DMS79 treated with DMSO at 0.1 percent for 48 hours (cell line): ENCODE results near the gene SKP1.

Experiments used
- DNase-seq: peaks from one replicate; lab custom pipeline; 2025; lab: John Stamatoyannopoulos, UW

SKP1 gene

DNA sequence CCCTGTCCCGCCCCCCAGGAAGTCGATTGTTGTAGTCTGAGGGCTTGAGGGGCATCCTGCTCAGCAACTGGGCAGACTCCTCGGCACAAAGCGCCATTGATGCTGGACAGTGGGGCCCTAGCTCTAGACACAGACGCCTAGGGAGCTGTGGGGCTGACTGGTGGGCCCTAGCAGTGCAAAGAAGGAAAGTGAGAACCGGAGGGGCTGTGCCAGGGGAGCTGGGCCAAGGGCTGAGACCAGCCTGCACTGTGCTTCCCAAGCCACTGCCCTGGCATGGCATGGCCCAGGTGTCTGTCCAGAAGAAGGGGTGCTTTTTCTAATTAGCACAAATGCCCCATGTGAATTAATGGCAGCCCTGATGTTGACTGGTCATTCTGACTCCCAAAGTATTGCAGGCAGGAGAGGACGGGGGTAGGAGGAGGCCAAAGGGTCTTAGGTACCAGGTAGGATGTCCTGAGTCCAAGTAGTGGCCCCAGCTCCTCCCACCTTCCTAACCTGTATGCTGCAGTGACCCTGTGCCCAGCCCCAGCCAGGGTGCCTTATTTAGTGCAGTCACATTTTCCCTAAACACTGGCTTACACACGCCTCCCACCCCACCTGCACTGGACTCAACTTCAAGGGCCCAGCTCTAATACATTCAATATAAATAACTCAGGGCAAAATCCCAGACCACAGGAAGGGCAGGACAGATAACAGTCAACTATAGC is 46.4 kb downstream of the SKP1 start:
- DNase-seq, result no peak

- no peak for DNase-seq
Observed at GRCh38 chr5:134129411-134130238, 47.1 kb downstream of the SKP1 start.

DNA sequence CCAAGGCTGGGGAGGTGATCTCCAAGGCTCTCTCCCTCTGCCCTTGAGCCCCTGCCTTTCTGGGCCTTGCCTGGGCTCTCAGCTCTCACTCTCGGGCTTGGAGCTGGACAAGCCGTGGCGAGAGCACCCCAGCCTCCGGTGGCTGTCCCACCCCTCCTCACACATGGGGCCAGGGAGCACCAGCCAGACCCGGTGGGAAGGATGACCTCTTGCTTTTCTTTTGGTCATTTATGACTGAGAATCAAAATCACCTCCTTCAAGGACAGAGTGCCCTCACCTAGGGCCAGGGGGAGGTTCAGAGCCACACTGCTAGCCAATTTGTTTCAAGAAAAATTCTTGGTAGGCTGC is 48.1 kb downstream of the SKP1 start:
- DNase-seq, result no peak

- no peak for DNase-seq
Observed at GRCh38 chr5:134127988-134128647, 48.6 kb downstream of the SKP1 start.

GRCh38 chr5:134127376-134127861 is 49.3 kb downstream of the SKP1 start:
- no peak for DNase-seq

DNA sequence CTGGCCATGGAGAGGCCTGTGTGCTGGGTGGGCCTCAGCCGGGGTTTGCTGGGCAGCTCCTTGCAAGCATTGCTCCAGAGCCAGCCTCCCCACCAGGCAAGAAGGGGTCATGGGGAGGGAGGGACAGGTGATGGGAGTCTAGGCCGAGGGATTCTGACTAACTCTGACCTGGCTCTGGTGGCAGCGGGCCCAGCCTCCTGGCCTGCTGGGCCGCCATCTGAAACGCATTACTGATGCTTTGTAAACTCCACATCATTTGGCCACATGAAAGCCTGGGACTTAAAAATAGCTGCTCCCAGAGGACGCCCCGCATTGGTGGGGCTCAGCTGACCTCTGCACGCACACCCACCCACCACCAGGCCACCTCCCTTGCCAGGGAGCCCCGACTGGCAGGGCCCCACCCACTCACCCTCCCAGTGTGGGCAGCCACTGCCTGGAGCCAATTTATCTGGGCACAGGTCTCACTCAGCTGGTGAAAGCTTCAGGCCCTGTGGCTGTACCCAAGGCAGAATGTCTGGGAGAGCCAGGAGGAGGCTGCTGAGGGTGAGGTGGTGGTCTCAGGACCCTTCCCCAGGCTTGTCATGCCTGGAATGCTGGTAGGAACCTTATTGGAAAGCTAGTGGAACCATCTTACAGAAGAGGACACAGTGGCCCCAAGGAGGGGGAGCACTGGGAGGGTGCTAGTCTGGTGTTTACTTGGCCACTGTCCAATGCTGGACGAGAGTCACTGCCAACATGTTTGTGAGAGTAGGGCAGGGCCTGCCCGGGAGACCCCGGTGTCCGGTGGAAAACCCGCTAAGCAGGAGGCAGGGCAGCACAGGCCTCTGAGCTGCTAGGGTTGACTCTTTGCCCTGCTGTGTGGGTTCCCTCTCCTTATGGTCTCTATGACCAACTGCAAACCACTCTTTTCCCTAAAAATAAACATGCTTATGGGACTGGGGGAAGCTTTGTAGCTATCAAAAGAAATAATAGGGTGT is 51.4 kb downstream of the SKP1 start:
- DNase-seq, result no peak

GRCh38 chr5:134124289-134125038 is 52.3 kb downstream of the SKP1 start:
- no peak for DNase-seq

GRCh38 chr5:134123360-134123759 is 53.4 kb downstream of the SKP1 start:
- DNase-seq, result no peak

- no peak for DNase-seq
Observed at GRCh38 chr5:134122530-134122929, 54.2 kb downstream of the SKP1 start.

GRCh38 chr5:134120386-134121138 is 56.2 kb downstream of the SKP1 start:
- no peak for DNase-seq

- no peak for DNase-seq
Observed at GRCh38 chr5:134119720-134120119, 57.0 kb downstream of the SKP1 start.

DNA sequence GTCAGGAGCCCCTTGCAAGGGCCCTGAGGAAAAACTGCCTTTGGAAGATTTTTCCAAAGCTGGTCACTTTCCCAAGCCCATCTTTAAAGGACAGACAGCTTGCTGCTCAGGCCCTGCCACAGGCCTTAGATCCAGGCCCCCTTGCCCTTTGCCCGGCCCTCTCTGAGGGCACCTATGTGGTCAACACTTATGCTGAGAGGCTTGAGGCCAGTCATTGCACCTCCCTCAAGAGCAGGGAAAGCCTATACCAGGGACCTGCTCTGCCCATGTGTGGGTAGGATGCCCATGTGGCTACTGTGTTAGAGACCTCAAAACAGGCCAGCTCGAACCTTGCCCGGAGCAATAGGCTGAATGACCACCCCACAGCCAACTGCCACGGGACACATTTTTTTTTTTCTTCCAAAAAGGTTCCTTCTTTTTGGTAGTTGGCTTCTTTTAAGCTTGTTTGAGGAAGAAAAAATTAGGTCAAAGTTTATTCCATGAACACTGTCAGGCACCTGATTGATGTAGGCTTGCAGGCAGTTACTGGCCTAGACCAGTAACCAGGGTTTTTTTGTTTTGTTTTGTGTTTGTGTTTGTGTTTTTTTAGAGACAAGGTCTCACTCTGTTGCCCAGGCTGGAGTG is 58.4 kb downstream of the SKP1 start:
- DNase-seq, result no peak

- DNase-seq, result no peak
Observed at GRCh38 chr5:134116789-134117761, 59.7 kb downstream of the SKP1 start.

GRCh38 chr5:134116286-134116685 is 60.5 kb downstream of the SKP1 start:
- no peak for DNase-seq

- no peak for DNase-seq
Observed at GRCh38 chr5:134115806-134116175, 61.0 kb downstream of the SKP1 start.

DNA sequence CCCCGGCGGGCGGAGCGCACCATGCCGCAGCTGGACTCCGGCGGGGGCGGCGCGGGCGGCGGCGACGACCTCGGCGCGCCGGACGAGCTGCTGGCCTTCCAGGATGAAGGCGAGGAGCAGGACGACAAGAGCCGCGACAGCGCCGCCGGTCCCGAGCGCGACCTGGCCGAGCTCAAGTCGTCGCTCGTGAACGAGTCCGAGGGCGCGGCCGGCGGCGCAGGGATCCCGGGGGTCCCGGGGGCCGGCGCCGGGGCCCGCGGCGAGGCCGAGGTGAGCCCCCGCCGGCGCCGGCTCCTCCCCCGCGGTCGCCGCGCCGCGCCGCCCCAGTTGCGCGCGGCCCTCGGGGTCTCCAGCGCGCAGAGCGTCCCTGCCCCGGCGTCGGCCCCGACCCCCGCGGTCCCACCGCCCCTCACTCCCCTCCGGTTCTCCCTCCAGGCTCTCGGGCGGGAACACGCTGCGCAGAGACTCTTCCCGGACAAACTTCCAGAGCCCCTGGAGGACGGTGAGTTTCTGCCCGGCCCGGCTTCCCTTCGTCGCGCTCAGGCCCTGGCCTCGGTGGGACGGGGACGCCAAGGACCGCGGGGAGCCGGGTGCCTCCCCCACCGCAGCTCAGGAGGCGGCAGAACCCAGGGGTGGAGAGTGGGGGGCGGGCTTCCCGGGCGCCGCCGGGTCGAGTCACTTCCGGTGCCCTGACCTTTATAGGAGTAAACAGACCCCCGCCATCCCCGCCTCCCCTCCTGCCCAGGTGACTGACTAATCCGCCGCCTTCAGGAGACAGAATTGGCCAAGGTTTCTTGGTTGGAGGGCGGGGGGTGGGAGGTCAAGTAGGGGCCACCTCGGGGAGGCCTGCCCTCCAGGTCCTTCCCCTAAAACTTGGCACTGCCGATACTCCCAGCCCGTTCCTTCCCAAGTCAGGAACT is 61.6 kb downstream of the SKP1 start:
- no peak for DNase-seq
